ENCODE measurements around the gene ZMIZ1.

The ZMIZ1 gene

DNA sequence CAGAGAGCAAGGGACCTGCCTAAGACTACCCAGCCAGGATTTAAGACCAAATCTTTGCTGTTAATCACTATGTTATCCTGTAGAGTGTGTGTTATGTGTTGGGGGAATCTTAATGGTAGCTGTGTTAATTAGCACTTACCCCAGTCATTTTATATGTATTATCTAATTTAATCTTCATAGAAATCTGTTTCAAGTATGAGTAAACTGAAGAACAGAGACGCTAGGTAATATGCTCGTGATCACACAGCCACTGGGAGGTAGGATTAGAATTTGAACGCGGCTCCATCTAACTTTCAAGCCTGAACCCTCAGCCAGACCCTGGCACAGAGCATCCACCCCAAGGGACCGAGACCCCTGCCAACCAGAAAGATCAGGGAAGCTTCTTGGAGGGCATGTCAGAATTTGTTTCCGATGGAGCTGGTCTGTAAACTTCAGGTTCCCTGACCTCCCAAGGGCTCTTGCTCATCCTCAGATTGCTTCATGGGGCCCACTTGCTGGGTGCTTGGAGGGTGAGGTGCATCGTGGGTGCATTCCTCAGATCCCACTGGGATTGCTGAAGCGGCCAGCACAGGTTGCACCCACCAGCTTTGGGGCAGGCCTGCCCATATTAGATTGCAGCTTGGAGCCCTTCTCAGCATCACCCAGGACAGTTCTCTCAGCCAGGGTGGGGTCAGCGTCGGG, 105.0 kb downstream of the ZMIZ1 start:
- no peak for DNase-seq (ENCODE audit: low read depth in 2 of 2)

DNA sequence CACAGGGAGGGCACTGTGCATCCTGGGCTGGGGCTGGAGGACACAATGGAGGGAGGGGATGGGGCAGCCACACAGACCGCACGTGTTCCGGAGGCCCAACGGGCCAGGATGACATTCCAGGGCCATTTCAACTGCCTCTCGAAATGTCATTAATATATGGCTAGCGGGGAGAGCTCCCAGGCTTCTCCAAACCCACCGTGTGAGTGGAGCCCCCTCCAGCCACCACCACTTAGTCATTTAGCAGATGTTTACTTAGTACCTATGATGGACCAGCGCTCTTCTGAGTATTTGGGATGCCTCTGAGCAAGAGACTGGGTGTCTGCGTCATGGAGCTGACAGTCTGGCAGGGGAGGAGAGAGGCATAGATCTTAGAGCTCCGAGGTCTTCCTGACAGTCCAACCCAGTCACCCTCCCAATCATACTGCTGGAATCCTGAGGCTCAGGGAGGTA, 107.3 kb downstream of the ZMIZ1 start:
- DNase-seq (ENCODE audit: low read depth in 2 of 2) = no peak

DNA sequence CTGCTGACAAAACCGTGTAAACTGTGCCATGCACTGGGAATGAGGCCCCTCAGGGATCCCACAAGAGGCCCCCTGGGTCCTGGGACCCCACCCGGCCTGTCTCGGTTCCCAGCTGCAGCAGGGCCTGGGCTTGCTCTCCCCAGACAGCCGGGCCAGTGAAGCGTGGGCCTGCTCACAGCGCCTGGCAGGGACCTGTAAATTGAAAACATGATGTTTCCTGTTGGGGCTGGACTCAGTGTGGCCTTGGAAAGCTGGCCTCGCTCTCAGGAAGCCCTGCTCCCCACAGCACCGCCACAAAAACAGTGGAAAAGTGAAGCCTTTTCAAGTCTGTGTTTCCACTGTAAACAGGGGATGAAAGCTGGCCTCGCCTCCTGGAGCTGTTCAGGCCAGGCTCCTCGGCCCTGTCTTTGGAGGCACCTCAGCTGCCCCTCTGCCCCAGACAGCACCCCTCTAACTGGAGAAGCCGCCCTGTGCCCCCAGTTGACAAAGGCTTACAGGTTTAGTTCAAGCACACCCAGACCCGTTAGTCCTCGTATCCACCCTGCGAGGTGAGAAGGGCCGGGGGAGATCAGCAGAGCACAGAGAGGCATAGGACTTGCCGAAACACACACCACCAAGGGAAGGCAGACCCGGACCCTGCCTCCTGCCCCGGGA, 108.3 kb downstream of the ZMIZ1 start:
- no peak for DNase-seq (ENCODE audit: low read depth in 2 of 2)

DNA sequence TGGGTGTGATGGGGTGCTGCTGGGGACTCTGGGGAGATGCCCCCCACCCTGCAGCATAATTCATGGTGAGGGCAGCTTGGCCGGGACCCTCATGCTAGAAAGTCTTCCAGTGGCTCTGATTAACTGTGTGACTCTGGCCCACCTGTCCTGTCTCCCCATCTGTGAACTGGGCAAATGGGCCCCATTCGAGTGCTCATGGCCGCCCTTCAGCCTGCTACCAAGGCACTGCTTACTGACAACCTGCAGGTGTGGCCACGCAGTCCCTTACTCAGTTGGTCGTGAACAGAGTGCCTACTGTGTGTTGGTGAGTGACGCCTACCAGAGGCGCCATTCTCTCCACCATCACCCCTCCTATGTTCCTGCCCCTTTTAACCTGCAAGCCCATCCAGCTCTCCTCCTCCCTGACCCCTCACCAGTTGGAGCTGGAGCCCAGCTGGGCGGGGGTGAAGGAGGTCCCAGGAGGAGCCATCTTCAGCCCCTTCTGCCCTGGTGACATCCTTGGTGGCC, 109.4 kb downstream of the ZMIZ1 start:
- DNase-seq (ENCODE audit: low read depth in 2 of 2) = no peak

DNA sequence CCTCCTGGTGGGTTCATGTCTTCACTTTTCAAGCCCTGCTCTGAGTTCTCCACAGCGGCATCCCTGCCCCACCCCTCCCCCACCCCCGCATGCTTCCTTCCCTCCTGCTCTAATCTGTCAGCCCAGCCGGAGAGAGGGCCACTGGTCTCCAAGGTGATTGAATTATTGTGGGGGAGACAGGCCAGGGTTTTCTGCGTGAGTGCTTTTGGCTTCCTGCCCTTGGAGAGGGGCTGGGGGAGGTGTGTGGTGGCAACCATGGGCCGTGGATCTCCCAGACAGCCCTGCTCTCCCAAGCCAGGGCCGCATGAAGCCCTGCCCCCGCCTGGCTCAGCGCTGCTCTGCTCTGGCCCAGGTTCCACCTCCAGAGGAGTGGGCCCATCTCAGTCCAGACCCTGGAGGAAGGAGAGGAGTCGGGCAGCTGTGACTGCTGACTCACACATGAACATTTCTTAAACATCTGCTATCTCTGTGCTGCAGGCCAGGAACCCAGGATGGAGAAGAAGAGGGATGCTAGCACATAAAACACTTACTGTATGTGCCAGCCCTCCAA, 109.9 kb downstream of the ZMIZ1 start:
- DNase-seq (ENCODE audit: low read depth in 2 of 2) = no peak

DNA sequence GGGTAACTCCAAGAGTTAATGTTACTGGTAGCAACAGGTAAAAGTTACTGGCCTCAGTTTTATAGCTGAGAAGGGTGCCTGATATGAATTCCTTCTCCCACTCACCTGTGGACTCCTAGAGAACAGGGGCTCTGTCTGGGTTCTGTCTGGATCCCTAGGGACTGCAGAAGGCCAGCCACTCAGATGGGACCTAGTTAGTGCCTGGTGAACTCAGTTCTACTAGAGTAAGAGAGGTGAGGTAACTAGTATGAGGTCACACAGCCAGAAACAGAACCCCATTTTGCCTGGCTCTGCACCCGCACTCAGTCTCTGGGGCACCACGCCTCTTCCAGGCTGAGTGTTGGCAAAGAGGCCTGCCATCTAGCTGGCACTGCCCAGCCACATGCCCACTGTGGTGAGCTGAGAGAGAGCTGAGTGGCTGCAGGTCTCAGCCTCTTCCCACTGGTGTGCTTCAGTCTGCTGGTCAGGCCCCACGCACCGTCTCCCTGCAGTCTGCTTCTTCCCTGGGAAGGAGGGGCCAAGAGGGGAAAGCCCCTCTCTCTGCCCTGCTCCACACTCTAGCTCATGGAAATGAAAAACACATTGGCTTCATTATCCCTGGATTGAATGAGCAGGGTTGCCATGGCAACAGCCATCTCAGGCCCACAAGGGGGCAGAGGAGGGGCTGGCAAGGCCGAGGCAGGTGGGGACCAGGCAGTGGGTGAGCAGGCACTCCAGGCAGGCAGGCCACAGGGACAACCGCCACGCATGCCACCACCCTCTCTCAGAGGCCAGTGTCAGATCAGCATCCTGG, 110.6 kb downstream of the ZMIZ1 start:
- no peak for DNase-seq (ENCODE audit: low read depth in 2 of 2)

DNA sequence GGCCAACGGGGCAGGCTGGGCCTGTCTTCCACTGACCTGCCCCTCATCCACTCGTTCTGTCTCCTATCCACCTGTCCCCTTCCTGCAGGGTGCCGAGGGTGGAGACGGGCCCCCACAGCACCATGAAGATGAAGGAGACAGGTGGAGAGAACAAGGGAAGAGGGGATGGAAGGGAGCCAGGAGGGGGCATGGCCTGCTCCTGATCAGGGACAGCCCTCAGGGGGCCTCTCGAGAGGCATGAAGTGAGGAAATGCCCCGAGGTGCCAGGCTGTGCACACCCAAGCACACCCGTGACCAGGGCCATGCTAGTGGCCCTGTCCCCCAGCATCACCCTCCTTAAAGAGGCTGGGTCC, 111.2 kb downstream of the ZMIZ1 start:
- DNase-seq (ENCODE audit: low read depth in 2 of 2) = no peak

DNA sequence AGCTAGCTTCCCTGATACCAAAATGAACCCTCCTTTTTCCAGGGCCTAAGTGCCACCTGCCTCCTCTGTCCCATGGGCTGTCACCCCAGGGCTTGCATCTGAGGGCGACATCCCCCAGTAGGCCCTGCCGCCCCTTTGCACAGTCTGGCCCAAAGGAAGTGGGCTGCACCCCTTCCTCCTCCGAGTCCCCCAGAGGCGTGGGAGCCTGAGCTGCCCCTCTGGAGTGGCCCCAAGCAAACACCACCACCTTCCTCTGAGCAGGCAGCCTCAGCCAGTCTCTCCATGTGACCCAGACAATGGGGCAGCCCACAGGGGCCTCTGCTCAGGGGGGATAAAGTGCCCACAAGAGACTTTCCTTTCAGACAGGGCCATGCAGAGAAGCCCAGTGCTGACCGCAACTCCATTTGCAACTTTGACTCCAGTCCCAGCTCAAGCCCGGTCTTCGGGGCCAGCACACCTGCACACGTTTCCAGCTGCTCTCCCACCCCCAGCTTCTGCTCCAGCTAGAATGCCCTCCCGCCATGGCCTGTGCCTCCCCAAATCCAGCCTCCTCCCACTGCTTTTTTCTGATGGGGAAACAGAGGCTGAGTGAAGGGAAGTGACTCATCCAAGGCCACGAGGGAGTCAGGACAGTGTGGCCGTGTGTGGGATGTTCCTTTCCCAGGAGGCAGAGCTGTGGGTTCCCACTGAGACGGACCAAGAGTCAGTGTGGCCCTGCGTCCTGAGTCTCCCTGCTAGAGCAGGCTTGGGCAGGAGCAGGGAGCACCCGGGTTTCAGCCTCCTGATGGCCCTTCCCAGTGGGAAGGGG, 111.9 kb downstream of the ZMIZ1 start:
- no peak for DNase-seq (ENCODE audit: low read depth in 2 of 2)

DNA sequence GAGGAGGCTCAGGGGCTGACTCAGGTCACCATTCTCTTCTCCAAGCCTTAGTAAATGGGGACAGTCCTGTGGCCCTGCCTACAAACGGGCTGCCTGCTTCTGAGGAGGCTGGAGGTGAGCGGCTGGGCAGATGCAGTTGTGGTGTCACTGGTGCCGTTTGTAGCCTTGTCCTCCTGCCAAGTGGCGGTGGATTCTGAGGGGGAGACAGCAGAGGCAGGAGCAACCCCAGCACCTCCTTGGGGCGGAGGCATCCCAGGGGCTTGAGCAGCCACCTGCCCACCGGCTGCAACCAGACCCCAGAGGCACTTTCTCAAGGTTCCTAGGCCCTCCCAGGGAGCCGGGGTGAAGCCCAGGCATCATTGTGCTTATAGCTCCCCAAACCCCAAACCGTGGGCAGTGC, 112.5 kb downstream of the ZMIZ1 start:
- no peak for DNase-seq (ENCODE audit: low read depth in 2 of 2)

DNA sequence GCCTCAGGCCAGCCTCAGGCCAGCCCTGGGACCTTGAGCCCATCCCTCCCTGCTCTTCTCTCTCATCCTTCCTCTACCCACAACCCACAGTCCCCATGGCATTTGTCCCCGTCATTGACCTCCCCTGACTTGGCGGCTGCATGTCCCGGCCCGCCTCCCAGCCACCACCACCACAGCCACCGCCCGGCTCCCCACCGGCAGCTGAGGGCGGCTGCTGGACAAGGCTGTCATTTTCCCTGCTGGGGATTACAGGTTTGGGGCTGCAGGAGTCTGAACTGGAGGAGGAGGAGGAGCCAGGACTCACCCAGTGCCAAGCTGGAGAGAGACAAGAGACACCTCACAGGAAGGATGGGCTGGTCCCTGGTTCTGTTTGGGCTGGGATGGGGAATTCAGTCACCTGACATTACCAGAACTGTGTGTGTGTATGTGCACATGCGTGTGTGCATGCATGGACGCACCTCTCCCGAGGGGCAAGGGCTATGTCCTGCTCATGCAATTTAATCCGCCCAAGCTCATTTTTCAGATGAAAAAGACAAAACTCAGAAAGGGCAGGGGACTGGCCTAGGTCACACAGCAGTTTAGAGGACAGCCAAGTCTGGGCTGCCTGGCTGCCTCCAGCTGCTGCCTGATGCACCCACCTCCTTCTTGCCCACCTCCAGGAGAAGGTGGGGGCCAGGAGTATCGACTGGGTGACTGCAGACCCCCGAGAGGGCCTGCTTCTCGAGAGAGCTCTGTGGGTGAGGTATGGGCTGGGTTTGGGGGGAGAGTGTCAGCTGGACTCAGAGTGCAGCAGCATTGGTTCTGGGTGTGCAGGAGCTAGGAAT, 113.1 kb downstream of the ZMIZ1 start:
- no peak for DNase-seq (ENCODE audit: low read depth in 2 of 2)

DNA sequence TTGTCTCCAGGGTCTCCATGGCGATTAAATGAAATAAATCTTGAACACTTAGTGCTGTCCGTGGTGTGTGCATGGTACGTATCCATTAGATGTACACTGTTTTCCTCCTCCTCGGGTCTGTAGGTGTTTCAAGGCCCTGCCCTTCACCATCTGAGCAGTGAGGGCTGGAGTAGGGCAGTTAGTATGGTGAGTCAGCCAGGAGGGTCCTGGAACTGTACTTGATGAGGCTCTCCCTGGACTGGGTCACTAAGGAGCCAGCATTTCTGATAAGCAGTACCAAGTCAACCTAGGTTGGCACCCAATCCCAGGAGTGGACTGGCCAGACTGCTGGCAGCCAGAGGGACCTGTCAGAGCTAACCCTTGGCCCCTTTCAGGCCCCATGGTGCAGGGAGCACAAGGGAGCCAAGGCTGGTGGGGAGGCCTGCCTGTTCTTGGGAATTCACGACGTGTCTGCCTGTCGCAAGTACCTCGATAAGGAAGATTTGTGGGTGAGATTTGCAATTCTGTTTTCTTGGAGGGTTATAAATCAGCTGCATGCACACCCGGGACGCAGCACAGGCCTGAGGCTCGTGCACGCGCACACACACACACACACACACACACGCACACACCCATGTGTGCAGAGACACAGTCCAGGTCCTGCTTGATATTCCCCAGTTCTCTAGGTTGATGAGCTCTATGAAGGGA, 114.2 kb downstream of the ZMIZ1 start:
- DNase-seq (ENCODE audit: low read depth in 2 of 2) = no peak

DNA sequence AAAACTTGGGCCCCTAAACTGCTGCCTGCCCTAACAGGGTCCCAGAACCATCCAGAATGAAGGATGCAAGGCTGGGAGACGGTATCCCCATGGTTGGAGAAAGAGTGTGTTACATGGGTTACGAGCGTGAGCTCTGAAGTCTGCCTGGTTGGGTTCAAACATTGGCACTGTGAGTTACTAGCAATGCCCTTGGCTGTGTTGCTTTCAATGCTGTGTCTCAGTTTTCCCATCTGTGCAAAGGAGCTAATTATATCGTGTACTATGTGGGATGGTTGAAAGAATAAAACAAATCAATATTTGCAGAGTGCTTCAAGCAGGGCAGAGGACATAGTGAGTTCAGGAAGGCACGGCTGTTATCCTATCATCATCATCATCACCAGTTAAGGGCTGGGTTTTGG, 114.7 kb downstream of the ZMIZ1 start:
- DNase-seq (ENCODE audit: low read depth in 2 of 2) = no peak

DNA sequence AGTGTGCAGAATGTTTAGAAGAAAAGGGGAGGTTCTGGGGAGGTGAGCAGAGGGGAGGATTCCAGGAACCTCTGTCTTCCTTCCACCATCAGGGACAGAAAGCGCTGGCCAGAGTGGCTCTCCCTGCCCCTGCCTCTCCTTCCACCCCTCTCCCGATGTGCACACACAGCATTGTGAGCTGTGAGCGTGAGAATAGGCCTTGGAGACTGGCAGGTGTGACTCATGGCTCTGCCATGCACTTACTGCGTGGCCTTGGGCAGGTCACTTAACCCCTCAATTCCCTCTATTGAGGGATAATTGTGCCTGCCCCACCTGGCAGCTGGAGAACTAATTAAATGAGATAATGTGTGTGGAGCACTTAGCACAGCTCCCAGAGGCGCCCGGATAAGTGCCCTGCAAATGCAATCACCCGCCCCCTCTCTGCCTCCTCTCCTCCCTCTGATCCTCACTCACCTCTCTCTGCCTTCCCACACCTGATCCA, 115.4 kb downstream of the ZMIZ1 start:
- no peak for DNase-seq (ENCODE audit: low read depth in 2 of 2)

DNA sequence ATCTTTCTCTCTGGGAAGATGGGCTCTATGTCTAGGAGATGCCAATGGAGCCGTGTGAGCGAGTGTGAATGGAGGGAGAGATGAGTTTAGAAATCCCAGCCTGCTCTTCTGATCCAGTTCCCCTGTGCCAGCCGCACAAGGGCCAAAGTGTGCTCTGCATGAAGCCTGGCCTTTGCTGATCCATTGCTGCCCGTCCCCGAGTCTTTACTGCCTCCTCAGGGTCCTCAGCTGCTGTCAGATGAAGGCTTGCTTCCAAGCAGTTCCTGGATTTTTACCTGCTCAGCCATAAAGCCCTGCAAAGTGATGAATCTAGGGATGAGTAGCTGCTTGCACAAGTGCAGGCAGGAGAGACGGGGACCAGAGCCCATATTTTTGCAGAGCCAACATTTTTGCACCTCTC, 115.9 kb downstream of the ZMIZ1 start:
- no peak for DNase-seq (ENCODE audit: low read depth in 2 of 2)

DNA sequence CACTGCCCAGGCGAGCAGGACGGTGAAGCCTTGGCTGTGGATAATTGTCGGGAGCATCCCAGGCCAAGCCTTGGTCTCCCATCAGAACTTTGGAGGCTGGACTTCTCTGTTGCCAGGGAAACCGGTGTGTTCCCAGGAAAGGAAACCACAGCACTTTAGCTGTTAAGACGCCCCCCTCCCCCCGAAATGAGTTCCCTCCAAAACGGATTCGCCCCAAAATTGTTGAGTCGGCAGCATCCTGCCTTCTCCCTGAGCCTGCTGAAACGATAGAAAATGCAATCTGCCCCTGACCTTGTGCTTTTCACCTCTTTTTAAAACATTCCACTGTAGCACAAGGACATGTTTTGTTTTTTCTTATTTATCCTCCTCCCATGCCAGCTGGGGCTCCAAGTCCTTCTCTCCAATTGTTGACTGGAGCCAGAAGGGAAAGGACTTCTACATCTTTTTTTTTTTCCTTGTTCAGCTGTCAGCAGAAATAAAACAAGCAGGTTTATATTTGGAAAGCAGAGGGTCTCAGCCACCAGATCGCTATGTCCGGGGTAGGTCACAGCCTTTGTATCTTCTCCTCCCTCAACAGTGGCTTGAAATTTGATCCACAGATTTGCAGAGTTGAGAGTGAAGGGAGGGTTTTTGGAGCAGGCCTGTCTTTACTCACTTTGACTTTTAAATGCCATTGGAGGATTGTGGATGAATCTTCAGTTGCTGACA, 116.5 kb downstream of the ZMIZ1 start:
- no peak for DNase-seq (ENCODE audit: low read depth in 2 of 2)

DNA sequence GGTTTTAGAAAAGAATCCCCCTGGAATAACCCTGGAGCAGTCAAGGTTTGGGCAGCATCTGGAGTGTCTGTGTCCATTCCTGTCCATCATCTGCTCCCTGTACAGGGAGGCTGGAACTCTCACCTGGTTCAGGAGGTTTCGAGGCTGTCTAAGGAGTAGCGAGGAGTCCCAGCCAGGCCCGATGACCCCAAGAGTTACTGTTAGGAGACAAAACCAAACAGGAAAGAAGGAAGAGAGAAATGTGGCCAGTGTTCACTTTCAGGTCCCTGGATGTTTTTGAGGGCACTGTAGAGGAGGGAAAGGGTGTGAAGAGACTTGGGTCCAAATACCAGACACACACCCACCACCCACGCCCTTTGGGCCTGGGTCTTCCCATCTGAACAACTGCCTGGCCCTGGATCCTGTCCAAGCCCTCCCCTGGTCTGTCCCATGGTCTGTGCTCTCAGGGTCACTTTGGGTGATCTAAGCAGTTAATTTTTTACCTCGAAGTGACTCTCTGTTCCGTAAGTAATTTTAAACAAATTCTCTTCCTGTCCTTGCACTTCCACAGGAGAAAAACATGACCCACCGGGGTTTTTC, 117.1 kb downstream of the ZMIZ1 start:
- DNase-seq (ENCODE audit: low read depth in 2 of 2) = no peak

DNA sequence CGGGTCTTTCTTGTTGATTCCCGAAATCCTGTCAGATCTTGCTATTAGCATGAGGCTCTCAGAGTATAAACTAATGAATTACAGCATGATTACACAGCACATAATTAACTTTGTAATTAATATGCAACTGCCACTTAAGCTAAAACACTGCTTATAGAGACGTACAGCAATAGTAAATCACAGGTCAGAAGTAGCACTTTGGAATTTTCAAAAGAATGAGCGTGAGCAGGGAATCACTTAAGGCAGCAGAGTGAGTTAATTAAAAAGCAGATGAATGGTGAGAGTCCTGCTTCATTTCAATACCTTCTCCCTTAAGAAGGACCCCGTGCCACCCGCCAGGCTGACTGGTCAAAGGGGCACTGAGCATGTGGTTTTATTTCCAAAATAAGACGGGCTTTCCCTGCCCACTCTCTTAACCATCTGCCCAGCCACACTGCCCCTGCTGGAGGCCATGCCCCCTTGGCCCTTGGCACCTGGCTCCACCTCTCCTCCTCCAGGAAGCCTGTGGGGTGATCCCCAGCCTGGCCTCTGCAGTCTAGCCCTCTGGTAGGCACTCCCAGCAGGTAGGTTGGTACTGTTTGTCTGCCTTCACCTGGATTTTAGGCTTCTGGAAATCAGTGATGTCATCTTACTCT, 117.8 kb downstream of the ZMIZ1 start:
- DNase-seq (ENCODE audit: low read depth in 2 of 2) = no peak

DNA sequence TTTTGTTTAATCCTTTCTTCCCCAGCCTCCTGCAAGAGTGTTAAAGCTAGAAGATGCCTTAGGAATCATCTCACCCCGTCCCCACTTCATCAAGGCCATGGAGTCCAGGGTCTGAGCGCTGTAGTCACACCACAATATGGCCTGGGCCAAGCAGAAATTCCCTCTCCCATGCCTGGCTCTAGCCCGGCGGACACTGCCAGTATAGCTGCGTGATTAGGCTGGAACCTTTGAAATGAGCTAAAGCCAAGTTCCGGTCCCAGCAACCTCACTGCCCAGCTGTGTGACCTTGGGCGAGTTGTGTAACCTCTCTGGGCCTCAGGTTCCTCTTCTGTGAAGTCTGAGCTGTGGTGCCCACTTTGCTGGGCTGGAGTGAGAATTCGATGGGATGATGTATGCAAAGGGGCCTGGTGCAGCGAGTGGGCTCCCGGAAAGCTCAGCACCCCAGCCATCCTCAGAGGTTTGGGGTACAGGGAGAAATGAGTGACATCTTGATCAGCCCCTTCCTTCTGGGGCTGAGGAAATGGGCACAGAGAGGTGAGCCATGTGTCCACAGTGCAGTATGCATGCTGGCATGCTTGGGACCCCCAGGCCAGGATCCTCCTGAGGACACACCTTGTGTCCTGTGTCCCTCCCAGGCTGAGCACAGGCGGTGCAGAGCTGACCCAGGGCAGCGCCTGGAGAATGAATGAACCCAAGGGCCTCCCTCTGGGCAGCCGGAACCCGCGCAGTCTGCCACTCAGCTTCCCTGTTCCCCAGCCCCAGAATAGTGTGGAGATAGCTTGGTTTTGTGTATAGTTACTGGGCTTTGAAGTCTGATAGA, 118.6 kb downstream of the ZMIZ1 start:
- DNase-seq (ENCODE audit: low read depth in 2 of 2) = no peak

Data from stimulated activated CD4-positive, alpha-beta T cell treated with anti-CD3 and anti-CD28 coated beads, Interleukin-12 subunit alpha, Interleukin-12 subunit beta, amount 100 ng/mL, for 24 hours (primary cell).